GM23248 (cell line): Measurements from ENCODE around the gene UBP1. TPM values are rescaled to one million over a fixed set of nuclear protein-coding genes. Genes with fewer than 3 reads are reported as not detected.

Experiments used
- DNase-seq: peaks from one replicate; pipeline ENCODE4 v3.0.0-alpha.2; 2015
- H2AFZ ChIP-seq: fragments of 200-600 bp; sonication (generic); 2 replicates; pipeline ENCODE4 v1.6.1; 2016; ENCODE audit warnings: antibody characterized with exemption
- H3F3A ChIP-seq: fragments of 200-600 bp; sonication (generic); 2 replicates; pipeline ENCODE4 v1.6.1; 2016; ENCODE audit warnings: mild to moderate bottlenecking, antibody characterized with exemption, mixed run types; ENCODE audit not compliant: insufficient read depth
- H3K27ac ChIP-seq: fragments of 200-600 bp; sonication (generic); 2 replicates; pipeline ENCODE4 v1.5.1; 2016; ENCODE audit warnings: mild to moderate bottlenecking
- H3K27me3 ChIP-seq: fragments of 200-600 bp; sonication (generic); replicated peaks from 2 replicates; pipeline ENCODE4 v1.6.1; 2016; ENCODE audit warnings: mild to moderate bottlenecking; ENCODE audit not compliant: insufficient read depth
- H3K36me3 ChIP-seq: fragments of 200-600 bp; sonication (generic); 2 replicates; pipeline ENCODE4 v1.6.1; 2016; ENCODE audit warnings: low read depth, mild to moderate bottlenecking
- H3K4me1 ChIP-seq: fragments of 200-600 bp; sonication (generic); 2 replicates; pipeline ENCODE4 v1.6.1; 2016; ENCODE audit warnings: mild to moderate bottlenecking; ENCODE audit not compliant: insufficient read depth
- H3K4me2 ChIP-seq: fragments of 200-600 bp; sonication (generic); one replicate; pipeline ENCODE4 v1.6.1; 2016; ENCODE audit warnings: mild to moderate bottlenecking; ENCODE audit not compliant: unreplicated experiment
- H3K4me3 ChIP-seq: fragments of 200-600 bp; sonication (generic); 2 replicates; pipeline ENCODE4 v1.5.1; 2016; ENCODE audit warnings: mild to moderate bottlenecking
- H3K79me2 ChIP-seq: fragments of 200-600 bp; sonication (generic); 2 replicates; pipeline ENCODE4 v1.6.1; 2016; ENCODE audit warnings: mild to moderate bottlenecking; ENCODE audit not compliant: insufficient read depth
- H3K9ac ChIP-seq: fragments of 200-600 bp; sonication (generic); 2 replicates; pipeline ENCODE4 v1.6.1; 2016; ENCODE audit warnings: mild to moderate bottlenecking
- H3K9me2 ChIP-seq: fragments of 200-600 bp; sonication (generic); 2 replicates; pipeline ENCODE4 v1.6.1; 2016; ENCODE audit warnings: mixed run types, mild to moderate bottlenecking, moderate library complexity; ENCODE audit not compliant: insufficient read depth
- H3K9me3 ChIP-seq: fragments of 200-600 bp; sonication (generic); one replicate; pipeline ENCODE4 v1.6.1; 2017; ENCODE audit warnings: low read depth
- H4K20me1 ChIP-seq: fragments of 200-600 bp; sonication (generic); 2 replicates; pipeline ENCODE4 v1.6.0; 2016; ENCODE audit not compliant: insufficient read depth
- EZH2 ChIP-seq: fragments of 200-600 bp; sonication (generic); IDR thresholded peaks from 2 replicates; pipeline ENCODE4 v1.6.1; 2018; ENCODE audit warnings: antibody characterized with exemption, mild to moderate bottlenecking; ENCODE audit not compliant: insufficient read depth, poor library complexity, severe bottlenecking
- EZH2phosphoT487 ChIP-seq: fragments of 200-600 bp; sonication (generic); IDR thresholded peaks from 2 replicates; pipeline ENCODE4 v1.6.1; 2018; ENCODE audit warnings: antibody characterized with exemption, moderate library complexity, mild to moderate bottlenecking, low read depth; ENCODE audit not compliant: insufficient read depth
- WGBS, 2 experiments: methylation state at CpG; one replicate each; pipeline ENCODE4 v1.1.6; 2015 to 2017; ENCODE audit warnings: low lambda C conversion rate in 2 of 2, low coverage in 1 of 2; ENCODE audit errors: missing lambda C conversion rate in 2 of 2; 5-methylcytosine and 5-hydroxymethylcytosine counted together
- in situ Hi-C: fragments of 300-500 bp; cut with MboI; formaldehyde crosslinking; loops from 2 replicates; pipeline ENCODE4 v1.15.0; 2020
- polyA plus RNA-seq: library from polyadenylated mRNA; unstranded; fragments of >200 nt; fragmentation: Nextera tagmentation; extraction: Ambion mirVana; gene quantifications from 2 replicates; pipeline ENCODE4 v1.2.1, GENCODE V29; 2016
- total RNA-seq: library from RNA; depleted of rRNA; stranded (reverse); fragments of >200 nt; shearing (Covaris generic); gene quantifications from 2 replicates; pipeline ENCODE4 v1.2.3, GENCODE V29; 2014

UBP1 gene
- total and polyA plus RNA-seq, 2 experiments from 2014 or later: 12.5 to 38.7 TPM

DNA sequence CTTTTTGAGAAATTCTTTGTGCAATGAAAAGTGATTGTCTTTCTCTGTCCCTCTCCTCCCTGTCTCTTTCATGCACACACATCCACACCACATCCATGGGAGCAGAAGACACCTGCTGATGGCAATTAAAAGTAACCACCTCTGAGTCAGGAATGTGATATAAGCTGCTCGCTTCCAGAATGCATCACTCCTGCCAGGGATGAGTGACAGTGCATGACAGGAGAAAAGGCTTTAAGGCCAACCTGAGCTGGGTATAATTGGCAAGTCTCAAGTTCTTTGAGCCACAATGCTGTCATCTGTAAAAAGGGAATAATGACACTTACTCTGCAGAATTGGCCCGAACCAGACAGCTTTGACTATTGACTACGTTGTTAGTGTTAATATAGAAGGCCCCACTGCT is 59.6 kb downstream of the UBP1 start:
- no peak overlapping the region for H3K27ac ChIP-seq
- H3K27me3 ChIP-seq: no peaks in the 10 kb centered on the region
- H2AFZ ChIP-seq: no peak overlapping the region
- no peaks in the 10 kb centered on the region for H3K9me3 ChIP-seq
- no peak overlapping the region for H3K4me2 ChIP-seq
- H3F3A ChIP-seq: peaks cover 24% of the 10 kb centered on the region
- in situ Hi-C loops: no loop called here
- no peak overlapping the region for H3K9ac ChIP-seq
- no peaks in the 10 kb centered on the region for H3K36me3 ChIP-seq
- no peak overlapping the region for H3K4me3 ChIP-seq
- DNase-seq: no peak
- no peaks in the 10 kb centered on the region for H3K9me2 ChIP-seq
- H4K20me1 ChIP-seq: no peaks in the 10 kb centered on the region
- H3K79me2 ChIP-seq: no peaks in the 10 kb centered on the region
- H3K4me1 ChIP-seq: peaks cover 8% of the 10 kb centered on the region
- 69 to 73% methylated on average over 3 of the region's 3 CpGs for WGBS, 2 experiments
- no peak for TF ChIP-seq EZH2
- no peak for TF ChIP-seq EZH2phosphoT487

GRCh38 chr3:33377931-33378330 is 62.3 kb downstream of the UBP1 start:
- H3K4me3 ChIP-seq: no peak overlapping the region
- H3K9ac ChIP-seq: no peak overlapping the region
- no peak overlapping the region for H2AFZ ChIP-seq
- H3K9me2 ChIP-seq: no peaks in the 10 kb centered on the region
- no peaks in the 10 kb centered on the region for H3K27me3 ChIP-seq
- H3K79me2 ChIP-seq: no peaks in the 10 kb centered on the region
- peak; percentile 92 for DNase-seq
- peak overlapping the region; percentile 53 for H3K27ac ChIP-seq
- WGBS, 2 experiments: 61 to 65% methylated on average over 3 of the region's 3 CpGs
- no peaks in the 10 kb centered on the region for H4K20me1 ChIP-seq
- H3K4me2 ChIP-seq: no peak overlapping the region
- H3K36me3 ChIP-seq: no peaks in the 10 kb centered on the region
- H3K4me1 ChIP-seq: peaks cover 8% of the 10 kb centered on the region
- H3F3A ChIP-seq: peaks cover 24% of the 10 kb centered on the region
- no peak for TF ChIP-seq EZH2
- TF ChIP-seq EZH2phosphoT487: no peak
- in situ Hi-C loops: no loop called here
- no peaks in the 10 kb centered on the region for H3K9me3 ChIP-seq

DNA sequence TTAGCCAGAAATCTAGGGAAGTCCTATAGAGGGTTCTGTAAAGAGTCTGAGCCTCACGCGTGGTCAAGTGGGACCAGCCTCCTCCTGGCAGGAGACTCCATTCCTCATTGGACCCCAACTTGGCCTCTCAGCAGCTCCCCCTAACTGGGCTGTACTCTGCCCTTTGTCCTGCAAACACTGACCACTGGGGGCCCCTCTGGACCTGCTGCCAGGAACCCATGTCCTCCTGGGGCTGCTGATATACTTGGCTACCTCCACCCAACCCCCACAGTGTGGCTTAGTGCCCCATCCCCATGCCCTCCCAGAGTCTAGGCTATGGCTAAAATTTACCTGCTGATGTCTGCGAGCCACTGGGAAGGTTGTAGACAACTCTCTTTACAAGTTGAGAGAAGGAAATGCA is 62.7 kb downstream of the UBP1 start:
- TF ChIP-seq EZH2phosphoT487 (no peak), EZH2 (no peak)
- H3K9ac ChIP-seq: no peak overlapping the region
- H3K4me1 ChIP-seq: peaks cover 11% of the 10 kb centered on the region
- H3K4me3 ChIP-seq: no peak overlapping the region
- DNase-seq: no peak
- no peaks in the 10 kb centered on the region for H3K79me2 ChIP-seq
- H2AFZ ChIP-seq: no peak overlapping the region
- H3K27me3 ChIP-seq: no peaks in the 10 kb centered on the region
- 98% methylated on average over 3 of the region's 3 CpGs for whole genome bisulfite sequencing, 2 experiments
- H3K36me3 ChIP-seq: no peaks in the 10 kb centered on the region
- no peaks in the 10 kb centered on the region for H3K9me3 ChIP-seq
- no peaks in the 10 kb centered on the region for H4K20me1 ChIP-seq
- H3K4me2 ChIP-seq: no peak overlapping the region
- peak overlapping the region; percentile 53 for H3K27ac ChIP-seq
- peaks cover 24% of the 10 kb centered on the region for H3F3A ChIP-seq
- no peaks in the 10 kb centered on the region for H3K9me2 ChIP-seq
- in situ Hi-C loops: no loop called here

DNA sequence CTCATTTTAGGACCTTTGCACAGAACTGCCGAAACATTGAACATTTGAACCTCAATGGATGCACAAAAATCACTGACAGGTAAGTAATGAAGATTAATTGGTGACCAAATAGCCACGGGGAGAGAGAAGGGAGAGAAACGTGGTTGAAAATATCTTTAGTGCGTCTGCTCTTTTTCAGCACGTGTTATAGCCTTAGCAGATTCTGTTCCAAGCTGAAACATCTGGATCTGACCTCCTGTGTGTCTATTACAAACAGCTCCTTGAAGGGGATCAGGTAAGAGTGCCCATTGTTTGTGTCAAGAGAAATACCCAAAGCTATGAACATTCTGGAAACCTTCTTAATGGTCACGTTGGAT is 67.1 kb downstream of the UBP1 start:
- WGBS, 2 experiments: 41 to 50% methylated on average over 6 of the region's 6 CpGs
- Histone ChIP-seq H3K4me3 (peak overlapping the region; percentile 58; the same call in 1 of the 2 replicates), H3K27me3 (no peaks in the 10 kb centered on the region), H3K9me3 (no peaks in the 10 kb centered on the region), H3K9me2 (no peaks in the 10 kb centered on the region), H3F3A (no peaks in the 10 kb centered on the region), H3K4me1 (peaks cover 6% of the 10 kb centered on the region; the same call in 1 of the 2 replicates), H3K27ac (no peak overlapping the region), H3K79me2 (no peaks in the 10 kb centered on the region), H3K36me3 (no peaks in the 10 kb centered on the region), H3K4me2 (peak overlapping the region; percentile 73), H3K9ac (no peak overlapping the region), H4K20me1 (no peaks in the 10 kb centered on the region), H2AFZ (peak overlapping the region; percentile 55; the same call in 1 of the 2 replicates)
- DNase-seq: no peak
- no peak for TF ChIP-seq EZH2phosphoT487
- no peak for TF ChIP-seq EZH2
- in situ Hi-C loops: loop anchor here (5.0 kb wide), 1 partner anchor 241 kb away; no protein-coding TSS in a partner anchor
